Kidney tubule cell (primary cell): ENCODE results near the gene TEX28.
"Not testable (repeated sequence)": the region's sequence is repeated elsewhere in the genome, so short reads cannot be mapped to it uniquely, and the experiment has no call there.

Source experiments
- DNase-seq: peaks from one replicate; pipeline ENCODE4 v3.0.0-alpha.2; 2018; ENCODE audit warnings: low spot score

TEX28 gene, protein sequence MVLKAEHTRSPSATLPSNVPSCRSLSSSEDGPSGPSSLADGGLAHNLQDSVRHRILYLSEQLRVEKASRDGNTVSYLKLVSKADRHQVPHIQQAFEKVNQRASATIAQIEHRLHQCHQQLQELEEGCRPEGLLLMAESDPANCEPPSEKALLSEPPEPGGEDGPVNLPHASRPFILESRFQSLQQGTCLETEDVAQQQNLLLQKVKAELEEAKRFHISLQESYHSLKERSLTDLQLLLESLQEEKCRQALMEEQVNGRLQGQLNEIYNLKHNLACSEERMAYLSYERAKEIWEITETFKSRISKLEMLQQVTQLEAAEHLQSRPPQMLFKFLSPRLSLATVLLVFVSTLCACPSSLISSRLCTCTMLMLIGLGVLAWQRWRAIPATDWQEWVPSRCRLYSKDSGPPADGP

DNA sequence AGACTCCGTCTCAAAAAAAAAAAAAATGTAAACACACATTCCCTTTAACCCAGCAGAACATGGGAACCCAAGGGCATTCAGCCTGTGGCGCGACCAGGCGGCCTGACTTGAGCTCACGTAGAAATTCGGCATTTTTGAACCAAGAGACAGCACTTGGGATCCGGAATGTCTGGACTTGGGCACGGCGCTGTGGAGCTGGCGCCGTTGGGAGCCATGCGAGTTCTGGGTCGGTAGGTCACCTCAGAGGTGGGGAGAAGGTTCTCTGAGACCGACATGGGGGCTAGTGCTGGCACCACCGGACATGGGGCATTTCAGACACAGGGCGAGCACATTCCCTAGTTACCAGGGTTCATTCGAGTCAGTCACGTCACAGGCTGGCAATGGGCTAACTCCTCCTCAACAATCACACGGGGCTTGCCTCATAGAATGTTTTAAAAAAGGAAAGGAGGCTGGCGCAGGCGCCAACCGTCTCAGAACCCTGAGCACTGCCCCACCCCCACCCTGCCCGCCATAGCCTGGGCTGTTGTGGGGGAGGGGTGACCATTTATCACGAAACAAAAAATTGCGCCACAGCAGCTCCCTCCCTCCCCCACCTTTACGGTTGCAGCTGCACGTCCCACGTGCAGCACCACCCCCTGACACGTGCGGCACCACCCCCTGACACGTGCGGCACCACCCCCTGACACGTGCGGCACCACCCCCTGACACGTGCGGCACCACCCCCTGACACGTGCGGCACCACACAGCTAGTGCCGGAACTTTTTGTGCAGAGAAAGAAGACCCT is at the start of gene TEX28:
Gene TEX28 (minus strand): TSS at position 334 of the 784 bp plus-strand sequence. CDS start 3,007 bp downstream, outside the sequence.
- DNase-seq, result no peak

DNA sequence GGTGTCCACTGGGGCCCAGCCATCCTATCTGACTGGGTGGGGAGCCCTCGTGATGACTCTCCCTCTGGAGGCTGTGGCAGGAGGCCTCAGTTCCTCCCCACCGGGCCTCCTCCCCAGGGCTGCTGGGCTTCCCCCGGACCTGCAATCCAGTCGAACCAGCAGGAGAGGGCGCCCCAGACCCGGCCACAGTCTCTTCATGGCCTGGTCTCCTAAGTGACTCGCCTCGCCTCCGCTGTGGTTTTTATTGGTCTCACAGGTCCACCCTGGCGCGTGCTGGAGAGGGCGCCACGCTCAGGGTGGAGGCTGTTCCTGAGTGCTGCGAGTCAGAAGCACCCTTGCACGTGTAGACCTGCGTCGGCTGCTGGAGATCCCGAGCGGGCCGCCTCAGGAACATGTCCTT is 48.7 kb upstream of the TEX28 start:
- DNase-seq, result not testable (repeated sequence)

DNA sequence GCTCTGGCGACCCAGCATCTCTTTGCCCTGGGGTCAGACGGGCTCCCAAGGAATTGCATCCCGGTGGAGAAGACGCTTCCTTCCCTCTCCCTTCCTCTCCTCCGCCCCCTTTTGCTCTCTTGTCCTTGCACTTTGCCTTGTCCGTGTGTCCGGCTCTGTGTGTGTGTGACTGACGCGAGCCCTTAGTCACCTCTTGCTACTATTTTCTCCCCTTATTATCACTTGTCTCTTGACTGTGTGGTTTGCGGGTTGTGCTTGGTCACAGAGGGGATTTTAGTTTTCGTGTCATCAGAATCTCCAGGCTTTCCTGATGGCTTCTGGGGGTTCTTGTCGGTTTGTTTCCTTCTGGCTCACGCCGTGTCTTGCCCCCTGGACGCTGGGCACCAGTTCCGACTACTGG is 48.1 kb upstream of the TEX28 start:
- not testable (repeated sequence) for DNase-seq

DNA sequence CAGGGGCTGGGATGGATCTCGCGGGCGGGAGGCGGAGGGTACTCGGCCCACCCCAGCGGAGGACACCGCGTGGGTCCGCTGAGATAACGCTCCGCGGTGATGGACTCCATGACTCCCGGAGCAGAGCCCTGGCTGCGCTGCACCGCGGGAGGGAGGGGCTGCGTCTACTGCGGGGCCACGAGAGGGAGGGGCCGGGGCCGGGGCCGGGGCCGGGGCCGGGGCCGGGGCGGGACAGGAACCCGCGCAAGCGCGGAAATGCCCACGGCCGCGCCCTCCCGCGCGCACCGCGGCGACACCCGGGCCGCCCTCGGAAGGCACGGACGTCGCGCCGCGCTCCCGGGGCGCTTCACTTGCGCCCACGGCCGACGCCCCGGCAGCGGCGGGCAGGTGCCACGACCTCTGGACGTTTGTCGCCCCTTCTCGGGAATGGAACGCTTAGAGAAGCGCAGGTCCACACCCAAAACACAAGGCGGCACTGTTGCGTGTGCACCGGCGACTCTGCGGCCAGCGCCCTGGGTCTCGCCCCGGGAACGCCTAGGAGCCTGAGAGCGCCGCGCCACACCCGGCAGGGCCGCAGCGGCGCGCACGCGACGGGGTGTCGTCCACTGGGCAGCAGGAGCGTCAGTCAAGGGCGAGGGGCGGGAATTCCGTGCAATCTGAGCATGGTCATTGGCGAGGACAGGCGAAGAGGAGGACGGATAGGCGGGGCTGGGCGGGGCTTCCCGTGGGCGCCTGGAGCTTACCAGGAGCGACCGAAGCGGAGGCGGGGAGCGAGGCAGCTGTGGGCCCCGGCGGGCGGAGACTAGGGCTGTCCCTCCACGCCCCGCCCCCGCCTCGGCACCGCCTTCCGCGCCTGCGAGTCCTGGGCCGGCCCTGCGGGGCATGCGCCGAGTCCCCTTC is 46.7 kb upstream of the TEX28 start:
- not testable (repeated sequence) for DNase-seq

DNA sequence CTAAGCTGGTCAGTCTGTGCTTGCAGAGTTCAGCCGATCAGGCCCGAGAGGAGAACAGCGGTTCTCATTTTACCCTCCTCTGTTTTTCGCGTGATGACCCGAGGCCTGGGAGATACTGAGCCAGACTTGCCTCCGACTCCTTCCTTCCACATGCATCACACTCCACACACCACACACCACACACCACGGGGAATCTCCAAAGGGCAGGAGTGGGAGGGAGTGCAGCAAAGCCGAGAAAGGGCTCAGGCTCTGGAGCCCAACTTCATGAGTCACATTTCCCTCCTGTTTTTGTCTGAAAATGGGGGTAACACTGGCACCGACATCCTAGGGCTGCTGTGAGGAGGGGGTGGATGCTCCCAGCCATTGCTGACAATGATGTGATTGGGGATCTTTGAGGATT is 39.6 kb upstream of the TEX28 start:
- DNase-seq, result no peak

DNA sequence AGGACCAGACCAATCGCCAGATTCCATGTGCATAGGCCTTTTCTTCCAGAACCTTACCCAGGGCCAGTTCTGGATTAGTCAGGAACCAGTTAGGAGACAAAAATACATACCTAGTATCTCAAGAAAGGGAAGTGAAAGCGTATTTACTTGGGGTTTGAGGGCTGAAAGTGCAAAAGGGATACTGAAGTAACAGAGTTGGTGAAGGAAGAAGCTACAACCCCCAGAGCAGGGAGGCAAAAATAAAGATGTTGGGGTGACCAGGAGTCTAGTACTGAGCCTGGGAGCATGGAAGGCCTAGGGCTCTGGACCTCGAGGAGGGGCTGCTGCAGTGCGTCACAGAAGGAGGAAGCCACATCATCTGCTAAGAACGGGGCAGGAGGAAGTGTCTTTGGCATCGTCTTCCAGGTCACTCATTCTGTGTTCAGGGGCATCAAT is 38.9 kb upstream of the TEX28 start:
- no peak for DNase-seq

DNA sequence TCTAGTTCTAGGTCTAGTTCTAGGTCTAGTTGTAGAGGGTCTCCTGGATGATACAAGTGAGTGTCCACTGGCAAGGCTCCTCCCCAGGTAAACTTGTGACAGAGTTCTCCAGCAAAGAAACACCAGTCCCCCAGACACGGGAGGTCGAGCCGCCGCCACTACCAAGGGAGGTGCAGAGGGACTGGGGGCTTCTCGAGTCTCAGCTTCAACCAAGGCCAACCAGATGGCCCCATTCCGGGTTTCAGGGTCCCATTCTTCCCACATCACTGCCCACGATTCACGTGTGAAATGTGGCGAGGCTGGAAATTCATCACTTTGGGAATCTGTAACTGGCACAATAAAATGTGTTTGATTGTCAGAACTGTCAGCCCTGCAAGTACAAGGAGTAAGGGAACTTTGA is 38.2 kb upstream of the TEX28 start:
- no peak for DNase-seq

DNA sequence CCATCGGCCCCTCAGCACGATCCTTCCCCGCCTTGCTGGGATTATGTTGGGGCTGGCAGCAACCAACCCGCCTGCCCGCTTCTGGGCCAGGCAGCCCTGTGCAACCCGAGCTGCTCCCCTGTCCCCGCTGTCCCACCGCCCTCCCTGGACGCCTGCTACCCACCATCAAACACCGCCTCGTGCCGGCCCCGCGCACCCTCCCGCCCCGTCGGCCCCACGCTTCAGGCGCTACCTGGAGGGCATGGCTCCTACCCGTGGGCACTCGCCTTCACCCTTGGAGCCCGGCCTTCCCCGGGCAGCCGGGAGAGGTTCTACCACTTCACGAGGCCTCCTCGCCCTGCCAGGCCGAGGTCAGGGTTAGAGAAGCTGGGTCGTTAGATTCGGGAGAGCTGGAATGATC is 37.6 kb upstream of the TEX28 start:
- no peak for DNase-seq

DNA sequence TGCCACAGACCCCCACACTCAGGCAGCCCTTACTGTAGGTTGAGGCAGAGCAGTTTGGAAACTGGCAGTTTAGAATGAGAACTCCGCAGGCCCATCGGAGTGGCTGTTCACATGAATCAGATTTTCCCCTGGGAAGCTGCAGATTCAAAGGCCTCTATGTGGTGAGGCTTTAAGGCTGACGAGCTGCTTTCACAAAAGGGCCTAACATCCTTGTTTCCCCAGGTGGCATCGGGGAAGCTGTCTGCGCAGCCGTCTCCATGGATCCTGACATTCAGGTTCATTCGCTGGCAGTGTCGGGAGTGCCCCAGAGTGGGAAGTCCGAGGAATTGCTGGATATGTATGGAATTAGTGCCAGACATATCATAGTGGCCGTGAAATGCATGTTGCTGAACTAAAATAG is 34.4 kb upstream of the TEX28 start:
- no peak for DNase-seq

DNA sequence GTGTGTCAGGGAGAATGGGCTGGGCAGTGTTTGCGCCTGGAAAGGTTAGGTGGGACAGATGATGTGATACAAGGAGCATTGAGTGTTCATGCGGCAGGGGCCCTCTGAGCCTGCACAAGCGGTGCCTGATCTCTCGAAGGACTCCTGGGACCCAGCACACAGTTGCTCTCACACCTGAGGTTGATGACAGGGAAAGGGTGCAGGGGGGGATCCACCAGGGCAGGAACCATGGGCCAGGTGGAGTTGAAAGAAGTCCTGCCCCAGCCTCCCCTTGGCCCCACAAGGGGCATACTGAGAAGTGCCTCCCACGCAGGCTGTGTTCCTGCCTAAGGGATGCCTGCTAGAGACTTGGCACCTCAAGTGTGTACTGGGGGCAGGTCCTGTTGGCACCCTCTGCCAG is 33.7 kb upstream of the TEX28 start:
- DNase-seq, result no peak

DNA sequence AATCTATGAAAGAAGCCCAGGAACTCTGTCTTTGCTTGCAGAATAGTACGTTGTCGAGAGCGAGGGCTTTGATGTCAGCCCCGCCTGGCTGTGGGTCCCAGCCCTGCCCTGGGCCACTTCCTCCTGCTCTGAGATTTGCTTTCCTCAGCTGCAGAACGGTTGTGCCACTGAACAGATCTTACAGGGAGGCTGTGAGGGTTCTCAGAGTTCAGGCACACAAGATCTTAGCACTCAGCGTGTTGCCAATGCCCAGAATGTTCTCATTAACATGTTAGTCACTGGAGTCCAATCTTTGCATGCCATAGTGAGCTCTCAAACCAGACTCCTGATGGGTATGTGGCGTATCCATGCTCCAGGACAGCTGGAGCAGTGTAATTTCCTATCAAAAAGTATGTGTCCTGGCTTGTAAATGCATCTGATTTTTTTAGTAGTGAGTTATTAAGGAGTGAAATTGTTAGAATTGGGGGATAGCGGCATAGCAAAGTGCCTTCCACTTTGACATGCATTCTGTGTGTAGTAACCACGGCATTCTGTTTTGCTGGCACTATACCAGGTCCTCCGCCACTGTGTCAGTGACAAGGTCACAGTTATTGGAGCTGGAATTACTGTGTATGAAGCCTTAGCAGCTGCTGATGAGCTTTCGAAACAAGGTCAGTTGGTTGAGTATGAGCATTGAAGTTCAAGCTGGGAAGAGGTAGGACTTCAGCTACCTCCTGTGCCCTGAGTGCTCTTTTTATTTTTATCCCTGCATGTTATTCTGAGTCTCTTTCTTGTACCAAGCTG is 32.3 kb upstream of the TEX28 start:
- no peak for DNase-seq

DNA sequence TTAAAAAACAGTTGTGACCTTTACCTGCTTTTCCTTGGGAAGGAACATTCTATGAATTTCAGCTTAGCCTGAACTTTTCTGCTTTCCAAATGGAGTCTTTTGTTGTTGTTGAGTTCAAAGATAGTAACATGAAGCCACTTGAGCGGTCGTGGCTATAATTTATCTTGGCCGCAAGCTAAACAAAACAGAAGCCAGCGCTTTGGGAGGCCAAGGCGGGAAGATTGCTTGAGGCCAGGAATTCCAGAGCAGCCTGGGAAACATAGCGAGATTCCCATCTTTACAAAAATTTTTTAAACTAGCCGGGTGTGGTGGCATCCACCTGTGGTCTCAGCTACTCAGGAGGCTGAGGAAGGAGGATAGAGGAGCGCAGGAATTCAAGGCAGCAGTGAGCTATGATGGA is 30.6 kb upstream of the TEX28 start:
- DNase-seq, result no peak

DNA sequence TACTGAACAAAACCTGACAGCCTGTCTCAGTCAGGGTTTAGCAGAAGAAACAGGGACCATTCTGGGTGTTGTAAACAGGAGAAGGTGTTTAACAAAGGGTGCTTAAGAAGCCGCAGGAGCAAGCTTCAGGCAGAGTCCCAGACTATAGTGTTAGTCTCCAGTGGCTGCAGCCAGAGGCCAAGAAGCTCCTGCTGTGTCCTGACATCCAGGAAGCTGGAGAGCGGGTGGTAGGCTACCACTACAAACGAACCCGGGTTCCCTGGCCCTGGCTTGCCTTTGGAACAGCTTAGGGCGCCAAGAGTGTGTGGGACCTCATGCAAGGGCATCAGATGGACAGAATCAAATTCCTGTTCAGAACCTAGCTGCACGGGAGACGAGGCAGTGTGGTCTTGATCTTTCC is 28.6 kb upstream of the TEX28 start:
- DNase-seq, result no peak

DNA sequence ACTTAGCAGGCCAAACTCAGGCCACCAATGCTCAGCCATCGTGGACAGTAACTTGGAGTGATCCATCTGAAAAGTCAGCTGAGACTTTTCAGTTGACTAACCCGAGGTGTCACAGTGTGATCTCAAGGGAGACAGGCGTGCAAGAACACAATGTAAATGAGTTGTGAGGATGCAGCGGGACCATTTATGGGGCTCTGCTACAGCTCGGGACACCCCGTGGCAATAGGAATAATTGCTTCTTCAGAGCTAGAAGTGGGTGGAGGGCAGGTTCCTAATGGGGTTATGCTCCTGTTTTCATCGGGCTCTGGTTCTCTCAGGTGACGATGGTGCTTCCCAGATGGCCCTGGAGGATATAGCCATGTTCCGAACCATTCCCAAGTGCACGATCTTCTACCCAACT is 28.0 kb upstream of the TEX28 start:
- no peak for DNase-seq

DNA sequence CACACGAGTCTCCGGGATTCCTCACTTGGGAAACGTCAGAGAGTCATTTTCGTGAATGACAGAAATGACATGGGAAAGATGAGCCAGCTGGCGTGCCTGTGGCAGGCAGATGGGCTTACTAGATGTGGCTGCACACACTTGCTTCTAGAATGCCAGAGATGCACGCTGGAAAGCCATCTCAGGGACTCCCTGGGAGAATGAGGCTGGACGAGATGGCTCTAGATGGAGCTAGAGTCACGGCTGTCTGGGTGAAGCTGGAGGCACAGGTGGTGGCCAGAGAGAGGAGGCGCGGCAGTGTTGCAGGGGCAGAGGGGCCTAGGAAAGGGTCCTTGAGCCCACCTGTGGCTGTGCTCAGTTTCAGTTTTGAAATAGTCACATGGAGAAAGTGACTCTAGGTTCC is 26.7 kb upstream of the TEX28 start:
- DNase-seq, result no peak

DNA sequence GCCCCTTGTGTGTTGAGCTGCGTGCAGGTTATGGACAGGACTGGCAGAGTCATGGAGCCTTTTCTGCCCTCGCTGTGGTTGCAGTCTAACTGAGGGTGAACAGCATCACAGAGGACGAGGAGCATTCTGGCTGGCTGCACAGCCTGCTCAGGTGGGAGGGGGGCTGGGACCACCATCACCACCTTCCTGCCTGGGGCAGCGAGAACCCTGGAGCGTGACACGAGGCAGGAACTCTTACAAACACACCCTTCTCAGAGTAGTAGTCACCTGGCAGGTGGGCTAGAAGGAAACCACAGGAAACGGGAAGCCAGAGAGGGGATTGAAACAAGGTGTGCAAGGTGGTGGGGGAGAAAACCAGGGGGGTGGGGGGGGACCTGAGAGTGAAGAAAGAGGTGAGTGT is 26.2 kb upstream of the TEX28 start:
- no peak for DNase-seq

DNA sequence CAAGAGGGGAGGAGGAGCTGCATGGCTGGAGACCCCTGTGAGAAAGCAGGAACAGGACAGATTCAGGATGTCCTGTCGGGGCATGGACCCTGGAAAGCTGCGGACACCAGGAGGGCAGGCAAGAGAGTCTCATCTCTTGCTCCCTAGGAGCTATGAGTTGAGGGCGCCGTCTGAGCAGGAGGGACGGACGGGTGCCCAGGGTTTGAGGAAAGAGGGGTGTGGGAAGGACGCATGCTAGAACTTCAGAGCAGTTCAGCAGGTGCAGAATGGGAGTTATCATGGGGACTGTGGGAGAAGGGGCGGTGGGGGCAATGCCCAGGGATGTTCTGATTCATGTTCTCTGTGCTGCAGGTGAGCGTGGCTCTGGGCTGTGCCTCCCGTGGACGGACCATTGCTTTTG is 25.5 kb upstream of the TEX28 start:
- DNase-seq, result no peak

DNA sequence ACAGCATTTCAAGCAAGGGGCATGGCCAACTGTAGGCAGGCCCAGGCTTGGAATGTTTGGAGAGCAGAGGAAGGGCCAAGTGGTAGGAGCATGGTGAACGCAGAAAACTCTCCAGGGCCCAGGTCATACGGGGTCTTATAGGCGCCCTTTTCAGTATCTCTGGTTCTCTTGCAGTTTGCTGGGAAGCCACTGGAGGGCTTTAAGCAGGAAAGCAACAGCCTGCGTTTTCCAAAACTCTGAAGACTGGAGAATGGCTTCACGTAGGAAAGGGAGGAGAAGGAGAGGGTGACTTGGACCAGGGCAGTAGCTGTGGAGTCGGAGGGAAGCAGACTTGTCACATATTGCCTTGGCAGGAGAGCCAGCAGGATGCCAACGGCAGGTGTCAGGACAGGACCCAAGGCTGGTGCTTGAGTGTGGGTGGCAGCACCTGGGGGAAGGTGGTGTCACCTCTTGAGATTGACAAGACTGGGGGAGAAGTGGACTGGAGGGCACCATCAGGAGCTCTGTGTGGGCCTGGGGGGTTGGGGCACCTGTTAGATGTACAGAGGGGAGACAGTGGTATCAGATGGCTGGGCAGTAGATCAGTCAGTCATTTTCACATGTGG is 22.6 kb upstream of the TEX28 start:
- DNase-seq, result peak; percentile 20

DNA sequence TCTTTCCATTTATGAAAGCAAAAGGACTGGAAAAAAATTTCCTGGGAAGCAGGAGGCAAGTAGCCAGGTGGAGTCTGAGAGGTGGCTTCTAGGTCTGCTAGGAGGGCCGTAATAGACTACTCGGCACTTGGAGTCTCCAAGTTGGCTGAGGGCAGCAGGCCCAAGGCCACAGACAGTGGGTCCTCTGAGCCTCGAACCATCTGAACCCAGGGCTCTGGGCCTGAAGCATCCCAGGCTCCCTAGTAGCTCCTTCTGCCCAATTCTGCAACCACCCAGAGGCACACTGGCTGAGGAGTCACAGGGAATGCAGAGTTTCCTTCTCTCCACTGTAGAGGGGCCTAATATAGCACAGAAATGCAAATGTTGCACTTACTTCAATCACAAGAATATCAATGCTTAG is 20.5 kb upstream of the TEX28 start:
- DNase-seq, result no peak

DNA sequence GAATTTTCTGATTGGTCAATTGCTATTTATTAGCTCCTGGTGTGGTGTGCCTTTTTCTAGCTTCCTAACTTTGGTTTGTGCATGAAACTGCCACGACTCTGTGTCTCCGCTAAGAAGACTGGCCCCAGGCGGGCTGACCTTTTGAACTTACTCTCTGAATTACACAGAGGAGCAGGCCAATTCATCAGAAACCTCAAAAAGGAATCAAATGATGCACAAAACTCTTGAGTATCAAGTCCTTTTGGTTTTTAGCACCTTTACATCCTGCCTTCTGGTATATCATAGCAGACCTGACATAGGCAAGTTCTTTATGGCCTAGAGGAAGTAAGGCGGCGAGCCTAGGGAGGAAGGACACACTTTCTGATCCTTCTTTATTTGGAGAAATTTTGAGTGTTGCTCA is 18.2 kb upstream of the TEX28 start:
- no peak for DNase-seq

DNA sequence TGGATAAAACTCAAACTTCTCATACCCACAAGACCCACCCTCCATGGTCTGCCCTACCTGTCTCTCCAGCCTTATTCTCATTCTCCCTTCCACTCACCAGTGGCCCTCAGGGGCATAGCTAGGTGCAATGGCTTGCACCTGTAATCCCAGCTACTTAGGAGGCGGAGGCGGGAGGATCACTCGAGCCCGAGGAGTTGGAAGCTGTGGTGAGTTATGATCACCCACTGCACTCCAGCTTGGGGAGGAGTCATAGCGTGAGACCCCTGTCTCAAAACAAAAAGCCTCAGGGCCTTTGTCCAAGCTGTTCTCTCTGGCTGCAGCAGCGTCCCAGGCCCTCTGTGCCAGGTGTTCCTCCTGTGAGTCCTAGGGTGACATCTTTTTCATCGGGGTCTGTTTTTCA is 17.2 kb upstream of the TEX28 start:
- no peak for DNase-seq
